Transverse colon (tissue), 4 donors: ENCODE results near the gene HDAC4.

Source experiments
- POLR2A ChIP-seq: fragments of 450-650 bp; IDR thresholded peaks from one replicate; pipeline ENCODE4 v1.6.1; 2016; ENCODE audit warnings: antibody characterized with exemption, mild to moderate bottlenecking, moderate library complexity
- POLR2AphosphoS5 ChIP-seq, 3 donors: sonication (generic); formaldehyde crosslinking; IDR thresholded peaks; one replicate each; pipeline ENCODE4 v1.6.1; 2016; ENCODE audit warnings: antibody characterized with exemption in 3 of 3
- TF ChIP-seq, protein P1 (sequence below), 5 experiments: fragments of 200-600 bp in 3 of 5; fragments of 450-650 bp in 2 of 5; sonication (generic) in 3 of 5; IDR thresholded peaks; 1 replicate in 2 of 5; 2 replicates in 3 of 5; pipeline ENCODE4 v1.5.1; 2016 to 2017; ENCODE audit warnings: antibody characterized with exemption in 5 of 5, inconsistent platforms in 3 of 5, mild to moderate bottlenecking in 2 of 5, moderate library complexity in 1 of 5

- TF ChIP-seq, protein P1, sequence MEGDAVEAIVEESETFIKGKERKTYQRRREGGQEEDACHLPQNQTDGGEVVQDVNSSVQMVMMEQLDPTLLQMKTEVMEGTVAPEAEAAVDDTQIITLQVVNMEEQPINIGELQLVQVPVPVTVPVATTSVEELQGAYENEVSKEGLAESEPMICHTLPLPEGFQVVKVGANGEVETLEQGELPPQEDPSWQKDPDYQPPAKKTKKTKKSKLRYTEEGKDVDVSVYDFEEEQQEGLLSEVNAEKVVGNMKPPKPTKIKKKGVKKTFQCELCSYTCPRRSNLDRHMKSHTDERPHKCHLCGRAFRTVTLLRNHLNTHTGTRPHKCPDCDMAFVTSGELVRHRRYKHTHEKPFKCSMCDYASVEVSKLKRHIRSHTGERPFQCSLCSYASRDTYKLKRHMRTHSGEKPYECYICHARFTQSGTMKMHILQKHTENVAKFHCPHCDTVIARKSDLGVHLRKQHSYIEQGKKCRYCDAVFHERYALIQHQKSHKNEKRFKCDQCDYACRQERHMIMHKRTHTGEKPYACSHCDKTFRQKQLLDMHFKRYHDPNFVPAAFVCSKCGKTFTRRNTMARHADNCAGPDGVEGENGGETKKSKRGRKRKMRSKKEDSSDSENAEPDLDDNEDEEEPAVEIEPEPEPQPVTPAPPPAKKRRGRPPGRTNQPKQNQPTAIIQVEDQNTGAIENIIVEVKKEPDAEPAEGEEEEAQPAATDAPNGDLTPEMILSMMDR (IDR thresholded peaks at IDR 0.05) = no peak
- TF ChIP-seq POLR2AphosphoS5 (IDR thresholded peaks at IDR 0.05) = no peak
- TF ChIP-seq POLR2A = no peak
Measured at GRCh38 chr2:239256350-239256743, 144.5 kb downstream of the HDAC4 start.
